Gastrocnemius medialis (tissue), 4 donors: Measurements from ENCODE around the gene FKBP9.
"Not testable (repeated sequence)": the region's sequence is repeated elsewhere in the genome, so short reads cannot be mapped to it uniquely, and the experiment has no call there.

ENCODE experiments used
- CTCF ChIP-seq, 5 experiments: fragments of 450-650 bp in 3 of 5; fragments of 200-600 bp in 2 of 5; sonication (generic) in 2 of 5; IDR thresholded peaks in 4 of 5; conservative IDR thresholded peaks in 1 of 5; 1 replicate in 4 of 5; 2 replicates in 1 of 5; pipeline ENCODE4 v1.5.1; 2016 to 2019; ENCODE audit warnings: antibody characterized with exemption in 5 of 5, mild to moderate bottlenecking in 3 of 5, moderate library complexity in 3 of 5
- POLR2A ChIP-seq, 2 donors: fragments of 450-650 bp; IDR thresholded peaks; one replicate each; pipeline ENCODE4 v1.6.1; 2017; ENCODE audit warnings: antibody characterized with exemption in 2 of 2, mild to moderate bottlenecking in 2 of 2, moderate library complexity in 2 of 2

- not testable (repeated sequence) for TF ChIP-seq CTCF (IDR thresholded peaks at IDR 0.05 in 4 of 5, conservative IDR thresholded peaks at IDR 0.05 in 1 of 5); POLR2A (IDR thresholded peaks at IDR 0.05)
Observed at GRCh38 chr7:32979246-32979645, 22.0 kb downstream of the FKBP9 start.
